Pancreas (tissue), 10 donors: ENCODE results near the gene TMX2. TPM values are rescaled to one million over a fixed set of nuclear protein-coding genes. Genes with fewer than 3 reads are reported as not detected.

Experiments
- ATAC-seq, 4 donors: fragments of 200-7000 bp; cut with Tn5 transposase; one replicate each; pipeline versions ENCODE4 v1.8.0 to v1.9.1; 2020; ENCODE audit warnings: mild to moderate bottlenecking in 4 of 4, moderate library complexity in 4 of 4
- DNase-seq, 6 donors: peaks; one replicate each; pipeline ENCODE4 v3.0.0-alpha.2; 2020
- FAIRE-seq: peaks from 2 replicates; lab custom pipeline; 2012; peaks lifted over from hg19 to GRCh38; lab: Jason Lieb, UNC
- H3K27ac ChIP-seq, 4 donors: fragments of 200-600 bp; sonication (generic); 1 replicate in 3 of 4; 2 replicates in 1 of 4; pipeline versions ENCODE4 v1.5.0 to v1.8.0; 2020
- H3K27me3 ChIP-seq, 4 donors: fragments of 200-600 bp; one replicate each; pipeline ENCODE4 v1.8.0; 2021
- H3K36me3 ChIP-seq, 3 donors: fragments of 200-600 bp; sonication (generic) in 1 of 3; one replicate each; pipeline versions ENCODE4 v1.5.0 to v1.8.0; 2020 to 2021
- H3K4me1 ChIP-seq, 3 donors: fragments of 200-600 bp; one replicate each; pipeline ENCODE4 v1.8.0; 2021
- H3K4me3 ChIP-seq, 4 donors: fragments of 200-600 bp; sonication (generic) in 2 of 4; one replicate each; pipeline versions ENCODE4 v1.5.0 to v1.8.0; 2020 to 2021
- H3K9me3 ChIP-seq, 4 donors: fragments of 200-600 bp; one replicate each; pipeline ENCODE4 v1.8.0; 2021
- CTCF ChIP-seq, 4 donors: fragments of 200-600 bp; sonication (generic) in 3 of 4; IDR thresholded peaks; one replicate each; pipeline versions ENCODE4 v1.5.0 to v1.8.0; 2021; ENCODE audit warnings: antibody characterized with exemption in 4 of 4
- WGBS, 2 donors: extraction: QIAGEN DNeasy Blood & Tissue Kit; methylation state at CpG; one replicate each; pipeline ENCODE4 v1.1.7; 2013; 5-methylcytosine and 5-hydroxymethylcytosine counted together
- intact Hi-C, 3 donors: fragments of 100-400 bp; cut with DNase I; formaldehyde crosslinking; loops; one replicate each; pipeline versions ENCODE4 v1.11.1 to v1.14.2; 2022
- polyA plus RNA-seq, 2 donors: library from polyadenylated mRNA; stranded (reverse); fragments of 200-250 nt; gene quantifications; one replicate each; pipeline ENCODE4 v1.2.3, GENCODE V29; 2013
- total RNA-seq, 6 donors: library from RNA; stranded (reverse); fragmentation: NEBNext Ultra II Directional in 4 of 6; extraction: Animal tissue kit (Norgen Biotek cat#: 25700) in 4 of 6; gene quantifications; one replicate each; pipeline versions ENCODE4 v1.2.1 to v1.2.4, GENCODE V29; 2021 to 2023
- donor health status: healthy with polysubstance abuse.
- donor health status: DM: no; HTN: no; CAD: no; lungs with moderate emphysema.
- donor health status: DM: no; HTN: no; CAD: no.
- donor health status: control.
- donor health status: control.
- donor health status: Bipolar disorder and iron deficiency.
- donor health status: DM: yes; HTN: yes; CAD: no.
- donor health status: DM: no; HTN: no; CAD: no.
- donor health status: DM: no; HTN: no; CAD: no.
- donor health status: DM: yes; HTN: yes; CAD: no.

Gene TMX2
- total and polyA plus RNA-seq, 8 donors: 19.8 to 46.4 (median 34.1) TPM

- intact Hi-C loops: no loop called here
- TF ChIP-seq CTCF (IDR thresholded peaks at IDR 0.05): no peak
- Histone ChIP-seq H3K36me3 (no peaks in the 10 kb centered on the region), H3K9me3 (no peaks in the 10 kb centered on the region), H3K27ac (no peak overlapping the region), H3K4me3 (no peak overlapping the region), H3K4me1 (no peaks in the 10 kb centered on the region), H3K27me3 (no peaks in the 10 kb centered on the region)
- no peak for FAIRE-seq
- DNase-seq: no peak
- no peak for ATAC-seq
- WGBS, 2 donors: 76 to 83% methylated on average over 7 of the region's 7 CpGs
Measured at GRCh38 chr11:57728829-57729228, 16.4 kb downstream of the TMX2 start.

GRCh38 chr11:57729479-57729878, 17.1 kb downstream of the TMX2 start:
- no peaks in the 10 kb centered on the region for H3K27me3 ChIP-seq
- 95 to 96% methylated on average over 7 of the region's 7 CpGs for WGBS, 2 donors

GRCh38 chr11:57732661-57733060, 20.3 kb downstream of the TMX2 start:
- intact Hi-C loops: no loop called here
- Histone ChIP-seq H3K27me3 (no peaks in the 10 kb centered on the region), H3K27ac (no peak overlapping the region), H3K36me3 (no peaks in the 10 kb centered on the region), H3K4me3 (no peak overlapping the region), H3K9me3 (no peaks in the 10 kb centered on the region), H3K4me1 (no peaks in the 10 kb centered on the region)
- FAIRE-seq: no peak
- ATAC-seq: no peak
- DNase-seq: no peak
- 95 to 100% methylated on average over 1 of the region's 1 CpG for WGBS, 2 donors
- no peak for TF ChIP-seq CTCF (IDR thresholded peaks at IDR 0.05)

More at GRCh38 chr11:57729479-57729878, 17.1 kb downstream of the TMX2 start:
- no peak overlapping the region for H3K4me3 ChIP-seq
- ATAC-seq: no peak
- no peak overlapping the region for H3K27ac ChIP-seq
- no peak for DNase-seq
- no peaks in the 10 kb centered on the region for H3K9me3 ChIP-seq
- intact Hi-C loops: no loop called here
- H3K36me3 ChIP-seq: no peaks in the 10 kb centered on the region
- no peak for FAIRE-seq
- no peak for TF ChIP-seq CTCF (IDR thresholded peaks at IDR 0.05)
- H3K4me1 ChIP-seq: no peaks in the 10 kb centered on the region

- peak in 1 of 4 donors; percentile 23 for ATAC-seq
- intact Hi-C loops: no loop called here
- Histone ChIP-seq H3K27me3 (no peaks in the 10 kb centered on the region), H3K4me3 (no peak overlapping the region), H3K27ac (no peak overlapping the region), H3K9me3 (no peaks in the 10 kb centered on the region), H3K4me1 (no peaks in the 10 kb centered on the region), H3K36me3 (peaks cover 0 to 5% (median 0%) of the 10 kb centered on the region in 3 donors)
- 67 to 70% methylated on average over 3 of the region's 3 CpGs for WGBS, 2 donors
- no peak for TF ChIP-seq CTCF (IDR thresholded peaks at IDR 0.05)
- no peak for DNase-seq
- no peak for FAIRE-seq
Measured at GRCh38 chr11:57735619-57736298, 23.4 kb downstream of the TMX2 start.
